Liver (tissue), 9 donors: ENCODE results near the gene TOM1L2. TPM values are rescaled to one million over a fixed set of nuclear protein-coding genes. Genes with fewer than 3 reads are reported as not detected.

ENCODE experiments used
- DNase-seq: peaks from one replicate; pipeline ENCODE4 v3.0.0-alpha.2; 2017; ENCODE audit warnings: low spot score
- H3K27ac ChIP-seq, 2 donors: one replicate each; pipeline ENCODE4 v1.7.0; 2013; ENCODE audit warnings: inconsistent platforms in 2 of 2, low read length in 2 of 2, control low read depth in 1 of 2, low read depth in 1 of 2, mild to moderate bottlenecking in 1 of 2
- H3K27me3 ChIP-seq, 4 donors: one replicate each; pipeline versions ENCODE4 v1.6.1 to v1.7.0; 2013; ENCODE audit warnings: low read length in 3 of 4, inconsistent platforms in 1 of 4, mild to moderate bottlenecking in 1 of 4, moderate library complexity in 1 of 4; ENCODE audit not compliant: control insufficient read depth in 4 of 4, insufficient read depth in 4 of 4
- H3K36me3 ChIP-seq, 4 donors: one replicate each; pipeline versions ENCODE4 v1.6.1 to v1.7.0; 2013; ENCODE audit warnings: low read length in 3 of 4, mild to moderate bottlenecking in 3 of 4, low read depth in 1 of 4, moderate library complexity in 1 of 4; ENCODE audit not compliant: control insufficient read depth in 4 of 4, insufficient read depth in 3 of 4
- H3K4me1 ChIP-seq, 4 donors: one replicate each; pipeline versions ENCODE4 v1.6.1 to v1.7.0; 2013; ENCODE audit warnings: low read length in 3 of 4, mild to moderate bottlenecking in 3 of 4, moderate library complexity in 1 of 4; ENCODE audit not compliant: control insufficient read depth in 4 of 4, insufficient read depth in 4 of 4
- H3K4me3 ChIP-seq, 3 donors: one replicate each; pipeline versions ENCODE4 v1.6.1 to v1.7.0; 2013; ENCODE audit warnings: low read length in 3 of 3, control low read depth in 1 of 3, low read depth in 1 of 3, mild to moderate bottlenecking in 1 of 3
- H3K9ac ChIP-seq, 2 donors: one replicate each; pipeline ENCODE4 v1.7.0; 2013; ENCODE audit warnings: low read length in 2 of 2, mild to moderate bottlenecking in 2 of 2, moderate library complexity in 2 of 2, control low read depth in 1 of 2, low read depth in 1 of 2
- H3K9me3 ChIP-seq, 4 donors: one replicate each; pipeline versions ENCODE4 v1.6.1 to v1.7.0; 2013; ENCODE audit warnings: low read length in 3 of 4; ENCODE audit not compliant: control insufficient read depth in 4 of 4
- FOXA1 ChIP-seq: IDR thresholded peaks from 2 replicates; pipeline ENCODE4 v1.6.1; 2016; ENCODE audit warnings: antibody characterized with exemption
- FOXA2 ChIP-seq: IDR thresholded peaks from 2 replicates; pipeline ENCODE4 v1.6.1; 2016; ENCODE audit warnings: antibody characterized with exemption
- GABPA ChIP-seq, 2 donors: IDR thresholded peaks in 1 of 2; conservative IDR thresholded peaks in 1 of 2; 2 replicates each; pipeline ENCODE4 v1.6.1; 2016; ENCODE audit warnings: antibody characterized with exemption in 2 of 2, mild to moderate bottlenecking in 1 of 2, moderate library complexity in 1 of 2
- HNF4A ChIP-seq, 2 donors: conservative IDR thresholded peaks; 2 replicates each; pipeline ENCODE4 v1.6.1; 2016; ENCODE audit warnings: antibody characterized with exemption in 2 of 2, mild to moderate bottlenecking in 2 of 2
- HNF4G ChIP-seq: IDR thresholded peaks from 2 replicates; pipeline ENCODE4 v1.6.1; 2016; ENCODE audit warnings: antibody characterized with exemption
- JUND ChIP-seq, 2 donors: IDR thresholded peaks; 2 replicates each; pipeline ENCODE4 v1.6.1; 2016; ENCODE audit warnings: antibody characterized with exemption in 2 of 2
- NR2F2 ChIP-seq: IDR thresholded peaks from 2 replicates; pipeline ENCODE4 v1.6.1; 2016; ENCODE audit warnings: antibody characterized with exemption
- RAD21 ChIP-seq, 2 donors: IDR thresholded peaks; 2 replicates each; pipeline ENCODE4 v1.6.1; 2016; ENCODE audit warnings: antibody characterized with exemption in 2 of 2, mild to moderate bottlenecking in 2 of 2
- RXRA ChIP-seq, 2 donors: IDR thresholded peaks; 2 replicates each; pipeline ENCODE4 v1.6.1; 2017 to 2018; ENCODE audit warnings: antibody characterized with exemption in 2 of 2, mild to moderate bottlenecking in 1 of 2
- SP1 ChIP-seq: IDR thresholded peaks from 2 replicates; pipeline ENCODE4 v1.6.1; 2018; ENCODE audit warnings: antibody characterized with exemption, mild to moderate bottlenecking
- TAF1 ChIP-seq: conservative IDR thresholded peaks from 2 replicates; pipeline ENCODE4 v1.6.1; 2016; ENCODE audit warnings: antibody characterized with exemption, mild to moderate bottlenecking
- YY1 ChIP-seq: IDR thresholded peaks from 2 replicates; pipeline ENCODE4 v1.6.1; 2016; ENCODE audit warnings: antibody characterized with exemption, mild to moderate bottlenecking
- WGBS: extraction: QIAGEN DNeasy Blood & Tissue Kit; methylation state at CpG from one replicate; pipeline ENCODE4 v1.1.7; 2013; 5-methylcytosine and 5-hydroxymethylcytosine counted together
- polyA plus RNA-seq, 2 donors: library from polyadenylated mRNA; stranded (reverse) in 1 of 2; unstranded in 1 of 2; fragments of 200-250 nt in 1 of 2; fragments of >200 nt in 1 of 2; fragmentation: Nextera tagmentation in 1 of 2; extraction: Ambion mirVana in 1 of 2; gene quantifications; one replicate each; pipeline versions ENCODE4 v1.2.1 to v1.2.3, GENCODE V29; 2013 to 2015
- total RNA-seq, 2 donors: library from RNA; depleted of rRNA; stranded (reverse); fragments of >200 nt; gene quantifications; one replicate each; pipeline ENCODE4 v1.2.3, GENCODE V29; 2014
- TF ChIP-seq, protein P1 (sequence below): IDR thresholded peaks from 2 replicates; pipeline ENCODE4 v1.6.1; 2016; ENCODE audit warnings: antibody characterized with exemption
- TF ChIP-seq, protein P2 (sequence below): IDR thresholded peaks from 2 replicates; pipeline ENCODE4 v1.6.1; 2016; ENCODE audit warnings: antibody characterized with exemption
- TF ChIP-seq, protein P3 (sequence below): IDR thresholded peaks from 2 replicates; pipeline ENCODE4 v1.6.1; 2016; ENCODE audit warnings: antibody characterized with exemption, mild to moderate bottlenecking
- TF ChIP-seq, protein P4 (sequence below): fragments of 150-350 bp; IDR thresholded peaks from 2 replicates; pipeline ENCODE4 v1.5.1; 2017; ENCODE audit warnings: improper control_type of control experiment, low read depth, low read length; ENCODE audit not compliant: missing input control
- donor health status: healthy.
- donor health status: healthy.
- donor health status: healthy.
- donor health status: healthy.
- donor health status: healthy.

The TOM1L2 gene
- total and polyA plus RNA-seq, 4 donors: 5.0 to 24.0 (median 9.3) TPM

DNA sequence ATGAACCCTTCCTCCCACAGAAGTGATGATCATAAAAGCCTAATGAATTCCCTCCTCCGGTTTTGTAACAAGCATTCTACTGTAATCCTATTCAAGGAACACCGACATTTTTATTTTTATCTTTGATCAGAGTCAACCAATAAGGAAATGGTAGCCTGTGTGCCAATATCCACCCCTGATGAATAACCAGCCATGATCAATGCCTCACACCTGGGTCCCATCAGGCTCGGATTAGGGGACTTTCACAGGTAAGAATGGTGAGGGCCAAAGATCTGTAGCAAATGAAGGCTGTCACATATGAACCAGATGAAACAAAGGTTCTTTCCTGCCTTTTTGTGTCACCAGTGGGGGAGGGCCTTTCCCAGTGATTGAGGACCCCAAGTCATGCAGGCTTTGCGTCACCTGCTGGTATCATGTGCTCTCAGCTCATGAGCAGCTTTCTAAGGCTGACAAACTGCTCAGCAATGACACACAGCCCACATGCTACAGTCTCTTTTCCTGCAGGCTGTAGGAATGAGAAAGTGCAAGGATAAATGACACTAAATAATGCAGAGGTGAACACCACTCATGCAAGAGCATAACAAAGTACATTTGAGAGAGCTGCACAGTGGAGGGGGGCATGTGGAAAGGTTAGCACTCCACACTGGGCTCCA lies 34.9 kb downstream of the TOM1L2 start:
- Histone ChIP-seq H3K9ac (no peak overlapping the region), H3K4me1 (peaks cover 0 to 11% (median 1%) of the 10 kb centered on the region in 4 donors), H3K4me3 (no peak overlapping the region), H3K27ac (no peak overlapping the region), H3K9me3 (no peaks in the 10 kb centered on the region), H3K36me3 (no peaks in the 10 kb centered on the region), H3K27me3 (no peaks in the 10 kb centered on the region)
- WGBS: 91% methylated on average over 4 of the region's 4 CpGs
- TF ChIP-seq FOXA2 (no peak), YY1 (no peak), HNF4G (no peak), RXRA (IDR thresholded peaks at IDR 0.05) (no peak), SP1 (no peak), TAF1 (no peak), FOXA1 (no peak)
- TF ChIP-seq, protein P1, sequence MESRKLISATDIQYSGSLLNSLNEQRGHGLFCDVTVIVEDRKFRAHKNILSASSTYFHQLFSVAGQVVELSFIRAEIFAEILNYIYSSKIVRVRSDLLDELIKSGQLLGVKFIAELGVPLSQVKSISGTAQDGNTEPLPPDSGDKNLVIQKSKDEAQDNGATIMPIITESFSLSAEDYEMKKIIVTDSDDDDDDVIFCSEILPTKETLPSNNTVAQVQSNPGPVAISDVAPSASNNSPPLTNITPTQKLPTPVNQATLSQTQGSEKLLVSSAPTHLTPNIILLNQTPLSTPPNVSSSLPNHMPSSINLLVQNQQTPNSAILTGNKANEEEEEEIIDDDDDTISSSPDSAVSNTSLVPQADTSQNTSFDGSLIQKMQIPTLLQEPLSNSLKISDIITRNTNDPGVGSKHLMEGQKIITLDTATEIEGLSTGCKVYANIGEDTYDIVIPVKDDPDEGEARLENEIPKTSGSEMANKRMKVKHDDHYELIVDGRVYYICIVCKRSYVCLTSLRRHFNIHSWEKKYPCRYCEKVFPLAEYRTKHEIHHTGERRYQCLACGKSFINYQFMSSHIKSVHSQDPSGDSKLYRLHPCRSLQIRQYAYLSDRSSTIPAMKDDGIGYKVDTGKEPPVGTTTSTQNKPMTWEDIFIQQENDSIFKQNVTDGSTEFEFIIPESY: no peak
- TF ChIP-seq, protein P2, sequence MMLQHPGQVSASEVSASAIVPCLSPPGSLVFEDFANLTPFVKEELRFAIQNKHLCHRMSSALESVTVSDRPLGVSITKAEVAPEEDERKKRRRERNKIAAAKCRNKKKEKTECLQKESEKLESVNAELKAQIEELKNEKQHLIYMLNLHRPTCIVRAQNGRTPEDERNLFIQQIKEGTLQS: no peak
- DNase-seq: no peak

DNA sequence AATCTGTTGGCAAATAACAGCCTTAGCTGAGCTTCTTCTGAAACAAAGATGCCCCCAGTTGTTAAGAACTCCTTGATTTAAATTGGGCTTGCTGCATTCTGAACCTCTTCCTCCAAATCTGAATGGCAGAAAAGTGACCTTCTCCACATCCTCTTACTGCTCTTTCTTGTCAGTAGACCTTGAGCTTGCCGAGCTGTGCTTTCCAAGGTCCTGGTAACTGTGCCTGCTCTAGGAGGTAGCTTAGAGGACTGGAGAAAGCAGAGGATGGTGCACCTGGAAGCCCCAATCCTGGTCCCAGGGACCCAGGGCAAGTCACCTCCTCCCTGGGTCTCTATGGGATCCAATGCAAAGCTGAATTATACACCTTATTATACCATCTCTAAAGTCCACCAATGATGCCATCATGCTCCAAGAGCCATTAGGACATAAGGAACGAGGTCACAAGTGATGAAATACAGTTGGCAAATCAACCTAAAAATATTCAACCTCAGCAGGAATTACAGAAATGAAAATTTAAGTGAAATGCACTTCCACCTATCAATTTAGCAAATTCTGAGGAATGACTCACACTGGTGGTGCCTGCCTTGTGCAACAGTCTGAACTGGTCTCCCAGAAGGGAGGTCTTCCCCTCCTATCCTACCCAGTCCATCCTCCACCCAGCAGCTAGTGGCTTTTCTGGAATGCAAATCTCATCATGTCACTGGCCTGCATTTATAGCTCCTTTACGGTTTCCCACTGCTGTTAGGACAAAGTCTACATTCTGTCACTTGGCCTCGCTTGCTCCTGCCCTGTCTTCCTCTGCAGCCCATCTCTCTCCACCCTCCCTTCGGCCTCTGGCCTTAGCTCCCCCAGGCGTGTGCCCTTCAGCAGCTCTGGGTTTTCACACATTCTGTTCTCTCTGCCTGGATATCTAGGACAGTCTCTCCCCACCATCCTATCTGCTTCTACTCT lies 36.6 kb downstream of the TOM1L2 start:
- no peaks in the 10 kb centered on the region for H3K27me3 ChIP-seq
- no peaks in the 10 kb centered on the region for H3K9me3 ChIP-seq
- no peak for DNase-seq
- peaks cover 0 to 11% (median 1%) of the 10 kb centered on the region in 4 donors for H3K4me1 ChIP-seq
- TF ChIP-seq RAD21 (IDR thresholded peaks at IDR 0.05) (no peak), JUND (IDR thresholded peaks at IDR 0.05) (peak in 1 of 2 donors; percentile 17), GABPA (IDR thresholded peaks at IDR 0.05 in 1 of 2, conservative IDR thresholded peaks at IDR 0.05 in 1 of 2) (no peak), HNF4G (no peak)
- H3K9ac ChIP-seq: no peak overlapping the region
- no peaks in the 10 kb centered on the region for H3K36me3 ChIP-seq
- H3K4me3 ChIP-seq: no peak overlapping the region
- 73% methylated on average over 6 of the region's 6 CpGs for WGBS
- H3K27ac ChIP-seq: no peak overlapping the region

DNA sequence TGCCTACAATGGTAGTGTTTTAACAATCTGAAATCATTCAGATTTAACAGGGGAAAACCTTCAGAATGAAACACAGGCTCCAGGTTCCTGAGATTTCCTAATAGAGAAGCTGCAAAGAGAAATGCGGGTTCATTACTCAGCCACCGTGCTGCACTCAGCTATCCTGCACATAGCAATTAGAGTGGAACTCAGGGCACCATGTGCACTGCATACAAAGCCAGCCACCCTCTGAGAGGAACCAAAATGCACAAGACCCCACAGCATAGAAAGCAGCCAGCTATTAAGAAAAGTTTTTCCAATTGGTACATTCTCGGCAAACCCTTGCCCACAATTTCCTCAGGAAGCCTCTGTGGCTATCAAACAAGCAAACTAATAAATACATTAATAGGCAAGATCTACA lies 37.4 kb downstream of the TOM1L2 start:
- Histone ChIP-seq H3K27ac (no peak overlapping the region), H3K9ac (no peak overlapping the region), H3K9me3 (no peaks in the 10 kb centered on the region), H3K4me3 (no peak overlapping the region), H3K36me3 (no peaks in the 10 kb centered on the region), H3K4me1 (peaks cover 0 to 11% (median 1%) of the 10 kb centered on the region in 4 donors), H3K27me3 (no peaks in the 10 kb centered on the region)
- no peak for DNase-seq
- TF ChIP-seq RXRA (IDR thresholded peaks at IDR 0.05) (no peak), JUND (IDR thresholded peaks at IDR 0.05) (no peak), NR2F2 (no peak), SP1 (no peak), HNF4G (no peak), GABPA (IDR thresholded peaks at IDR 0.05 in 1 of 2, conservative IDR thresholded peaks at IDR 0.05 in 1 of 2) (no peak), YY1 (no peak), TAF1 (no peak), HNF4A (conservative IDR thresholded peaks at IDR 0.05) (no peak), RAD21 (IDR thresholded peaks at IDR 0.05) (no peak)
- TF ChIP-seq, protein P3, sequence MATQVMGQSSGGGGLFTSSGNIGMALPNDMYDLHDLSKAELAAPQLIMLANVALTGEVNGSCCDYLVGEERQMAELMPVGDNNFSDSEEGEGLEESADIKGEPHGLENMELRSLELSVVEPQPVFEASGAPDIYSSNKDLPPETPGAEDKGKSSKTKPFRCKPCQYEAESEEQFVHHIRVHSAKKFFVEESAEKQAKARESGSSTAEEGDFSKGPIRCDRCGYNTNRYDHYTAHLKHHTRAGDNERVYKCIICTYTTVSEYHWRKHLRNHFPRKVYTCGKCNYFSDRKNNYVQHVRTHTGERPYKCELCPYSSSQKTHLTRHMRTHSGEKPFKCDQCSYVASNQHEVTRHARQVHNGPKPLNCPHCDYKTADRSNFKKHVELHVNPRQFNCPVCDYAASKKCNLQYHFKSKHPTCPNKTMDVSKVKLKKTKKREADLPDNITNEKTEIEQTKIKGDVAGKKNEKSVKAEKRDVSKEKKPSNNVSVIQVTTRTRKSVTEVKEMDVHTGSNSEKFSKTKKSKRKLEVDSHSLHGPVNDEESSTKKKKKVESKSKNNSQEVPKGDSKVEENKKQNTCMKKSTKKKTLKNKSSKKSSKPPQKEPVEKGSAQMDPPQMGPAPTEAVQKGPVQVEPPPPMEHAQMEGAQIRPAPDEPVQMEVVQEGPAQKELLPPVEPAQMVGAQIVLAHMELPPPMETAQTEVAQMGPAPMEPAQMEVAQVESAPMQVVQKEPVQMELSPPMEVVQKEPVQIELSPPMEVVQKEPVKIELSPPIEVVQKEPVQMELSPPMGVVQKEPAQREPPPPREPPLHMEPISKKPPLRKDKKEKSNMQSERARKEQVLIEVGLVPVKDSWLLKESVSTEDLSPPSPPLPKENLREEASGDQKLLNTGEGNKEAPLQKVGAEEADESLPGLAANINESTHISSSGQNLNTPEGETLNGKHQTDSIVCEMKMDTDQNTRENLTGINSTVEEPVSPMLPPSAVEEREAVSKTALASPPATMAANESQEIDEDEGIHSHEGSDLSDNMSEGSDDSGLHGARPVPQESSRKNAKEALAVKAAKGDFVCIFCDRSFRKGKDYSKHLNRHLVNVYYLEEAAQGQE: no peak
- TF ChIP-seq, protein P4, sequence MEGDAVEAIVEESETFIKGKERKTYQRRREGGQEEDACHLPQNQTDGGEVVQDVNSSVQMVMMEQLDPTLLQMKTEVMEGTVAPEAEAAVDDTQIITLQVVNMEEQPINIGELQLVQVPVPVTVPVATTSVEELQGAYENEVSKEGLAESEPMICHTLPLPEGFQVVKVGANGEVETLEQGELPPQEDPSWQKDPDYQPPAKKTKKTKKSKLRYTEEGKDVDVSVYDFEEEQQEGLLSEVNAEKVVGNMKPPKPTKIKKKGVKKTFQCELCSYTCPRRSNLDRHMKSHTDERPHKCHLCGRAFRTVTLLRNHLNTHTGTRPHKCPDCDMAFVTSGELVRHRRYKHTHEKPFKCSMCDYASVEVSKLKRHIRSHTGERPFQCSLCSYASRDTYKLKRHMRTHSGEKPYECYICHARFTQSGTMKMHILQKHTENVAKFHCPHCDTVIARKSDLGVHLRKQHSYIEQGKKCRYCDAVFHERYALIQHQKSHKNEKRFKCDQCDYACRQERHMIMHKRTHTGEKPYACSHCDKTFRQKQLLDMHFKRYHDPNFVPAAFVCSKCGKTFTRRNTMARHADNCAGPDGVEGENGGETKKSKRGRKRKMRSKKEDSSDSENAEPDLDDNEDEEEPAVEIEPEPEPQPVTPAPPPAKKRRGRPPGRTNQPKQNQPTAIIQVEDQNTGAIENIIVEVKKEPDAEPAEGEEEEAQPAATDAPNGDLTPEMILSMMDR: no peak
- WGBS: 88% methylated on average over 3 of the region's 3 CpGs
